SKM-1 treated with dmso at 0.1 percent for 144 hours (cell line): ENCODE data around the gene RIT2.

Source experiments
- DNase-seq: peaks from one replicate; lab custom pipeline; 2025; ENCODE audit not compliant: unreplicated experiment; lab: John Stamatoyannopoulos, UW

RIT2 gene

GRCh38 chr18:43017622-43018021 lies 97.9 kb downstream of the RIT2 start:
- no peak for DNase-seq

- DNase-seq: no peak
Measured at GRCh38 chr18:43013486-43013885, 102.0 kb downstream of the RIT2 start.

DNA sequence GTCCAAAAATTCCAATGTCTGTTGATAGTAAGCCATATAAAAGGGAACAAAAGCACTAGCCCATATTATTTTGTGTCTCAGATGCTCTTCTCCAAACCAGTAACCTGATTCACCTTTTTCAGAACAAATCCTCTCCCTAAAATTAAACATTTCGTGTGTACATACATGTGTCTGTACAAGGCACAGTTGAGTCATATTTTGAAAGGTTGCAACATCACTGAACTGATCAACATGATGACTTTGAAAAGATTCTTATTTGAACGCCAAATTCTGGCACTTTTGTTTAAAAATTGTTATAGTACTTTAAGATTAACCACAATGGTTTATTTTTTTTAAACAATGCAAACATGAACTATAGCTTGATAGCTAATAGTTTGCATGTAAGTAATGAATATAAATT lies 102.5 kb downstream of the RIT2 start:
- DNase-seq: no peak

DNA sequence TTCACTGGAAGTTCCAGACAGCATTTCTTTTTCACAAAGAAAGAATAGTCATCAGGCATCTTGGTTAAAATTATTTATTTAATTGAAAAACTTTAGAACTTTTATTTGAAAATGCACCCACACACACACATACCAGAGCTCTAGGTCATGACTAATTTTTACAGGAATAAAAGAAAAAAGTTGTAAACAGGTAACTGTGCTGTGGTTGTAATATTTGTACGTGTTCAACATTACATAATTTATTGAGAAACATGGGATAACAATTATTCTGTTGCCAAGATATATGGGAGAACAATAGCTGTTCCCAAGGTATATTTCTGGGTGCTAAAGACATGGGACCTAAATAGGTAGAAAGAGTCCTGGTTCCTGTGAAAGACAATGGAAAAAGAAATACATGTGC lies 104.9 kb downstream of the RIT2 start:
- no peak for DNase-seq

GRCh38 chr18:43009674-43010073 lies 105.8 kb downstream of the RIT2 start:
- no peak for DNase-seq

- no peak for DNase-seq
Measured at GRCh38 chr18:43007365-43007764, 108.1 kb downstream of the RIT2 start.

DNA sequence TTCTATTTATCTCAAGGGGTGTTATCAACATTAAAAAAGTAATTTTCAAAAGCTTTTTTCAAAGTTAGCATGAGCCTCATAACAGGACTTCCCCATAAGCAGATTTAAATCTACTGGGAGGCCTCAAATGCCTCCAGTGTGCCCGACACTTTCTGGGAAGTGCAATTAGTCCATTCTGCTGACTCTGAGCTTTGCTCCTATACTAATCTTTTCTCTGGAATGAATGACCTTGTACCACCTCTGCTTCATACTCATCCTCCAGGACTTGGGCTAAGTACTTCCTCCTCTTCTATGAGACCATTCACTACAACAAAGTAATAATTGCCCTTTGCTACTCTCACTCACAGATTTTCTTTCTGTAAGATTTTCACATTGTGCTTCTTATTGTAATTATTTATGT lies 111.1 kb downstream of the RIT2 start:
- DNase-seq: no peak

- no peak for DNase-seq
Measured at GRCh38 chr18:43001821-43002220, 113.7 kb downstream of the RIT2 start.

DNA sequence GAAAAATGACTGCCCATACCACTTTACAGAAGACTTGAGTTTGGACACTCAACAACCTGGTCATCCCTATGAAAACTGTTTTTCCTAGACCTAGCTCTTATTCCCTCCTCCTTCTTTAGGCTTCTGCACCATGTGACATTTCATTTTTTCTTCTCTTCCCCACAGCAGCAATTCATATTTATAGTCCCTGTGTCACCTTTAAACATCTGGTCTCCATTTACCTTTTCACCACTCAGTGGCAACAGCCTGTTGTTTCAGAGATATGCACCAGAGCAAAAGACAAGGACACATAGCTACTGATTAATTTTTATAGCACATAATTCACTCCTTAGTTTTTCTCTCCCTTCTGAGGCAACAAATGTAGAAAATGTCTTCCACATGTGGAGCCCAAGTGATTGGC lies 118.7 kb downstream of the RIT2 start:
- no peak for DNase-seq

DNA sequence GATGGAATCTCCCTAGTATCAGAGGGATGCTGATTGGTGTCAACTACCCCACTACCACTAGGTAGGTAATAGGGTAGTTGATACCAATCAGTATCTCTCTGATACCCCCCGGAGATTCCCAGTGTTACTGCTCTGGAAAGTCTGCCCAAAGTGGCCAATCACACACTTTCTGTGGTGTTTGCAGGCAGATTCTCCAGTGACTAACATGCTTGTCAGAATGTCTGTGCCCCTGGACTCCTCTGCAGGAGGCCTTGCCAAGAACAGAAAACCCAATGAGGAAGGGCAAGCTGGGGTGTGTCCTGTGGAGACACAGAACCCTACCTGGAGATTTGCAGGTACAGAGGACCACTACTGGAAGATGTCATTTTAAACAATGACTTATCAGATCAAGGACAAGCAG lies 135.1 kb downstream of the RIT2 start:
- no peak for DNase-seq

DNA sequence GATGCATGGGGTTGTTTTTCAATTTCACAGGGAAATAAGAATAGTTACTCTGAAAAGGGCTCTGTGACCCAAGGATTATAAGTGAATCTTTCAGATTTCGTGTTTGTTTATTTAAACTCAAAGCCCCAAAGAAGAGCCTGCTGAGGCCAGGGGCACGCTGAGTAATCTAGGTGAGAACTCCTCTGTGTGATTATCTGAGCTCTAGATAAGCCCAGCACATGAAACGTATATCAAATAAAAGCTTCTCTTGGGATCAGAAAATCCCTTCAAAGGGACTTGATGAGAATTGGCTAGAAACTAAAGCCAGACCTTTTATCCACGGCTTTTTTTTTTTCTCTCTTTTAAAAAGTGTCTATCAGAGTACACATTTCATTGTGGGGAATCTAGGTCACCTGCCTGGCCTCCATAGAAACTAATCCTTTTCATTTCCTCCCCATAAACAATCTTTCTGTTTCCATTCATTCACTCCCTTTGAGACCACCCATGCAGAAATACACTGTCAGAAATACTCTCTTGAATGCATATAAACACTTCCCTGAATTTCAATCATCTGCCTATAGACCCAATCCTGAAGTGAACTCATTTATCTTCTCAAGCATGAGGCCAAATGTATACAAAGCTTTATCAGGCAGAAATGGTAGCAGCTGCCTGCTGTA lies 137.4 kb downstream of the RIT2 start:
- no peak for DNase-seq

- DNase-seq: no peak
Measured at GRCh38 chr18:42976869-42977590, 138.5 kb downstream of the RIT2 start.

GRCh38 chr18:42969366-42969765 lies 146.1 kb downstream of the RIT2 start:
- no peak for DNase-seq

GRCh38 chr18:42961298-42961697 lies 154.2 kb downstream of the RIT2 start:
- no peak for DNase-seq

- DNase-seq: no peak
Measured at GRCh38 chr18:42959528-42959927, 156.0 kb downstream of the RIT2 start.

DNA sequence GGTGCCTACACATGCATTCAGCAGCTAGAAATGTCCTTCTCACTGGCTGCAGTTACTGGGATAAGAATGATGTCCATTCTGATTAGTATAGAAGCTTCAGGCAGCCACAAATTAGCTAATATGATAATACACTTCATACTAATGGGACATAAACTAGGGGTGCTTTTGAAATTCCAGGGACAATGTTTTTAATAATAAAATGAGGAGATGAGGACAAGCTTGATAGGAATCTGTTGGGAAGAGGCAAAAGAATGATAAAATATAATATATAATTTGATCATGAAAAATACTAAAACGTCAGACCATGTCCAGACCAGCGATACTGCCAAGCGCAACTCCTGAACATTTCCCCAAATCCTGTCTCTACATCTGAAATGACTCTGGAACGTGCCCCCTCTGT lies 157.1 kb downstream of the RIT2 start:
- no peak for DNase-seq

- no peak for DNase-seq
Measured at GRCh38 chr18:42956287-42956686, 159.2 kb downstream of the RIT2 start.

DNA sequence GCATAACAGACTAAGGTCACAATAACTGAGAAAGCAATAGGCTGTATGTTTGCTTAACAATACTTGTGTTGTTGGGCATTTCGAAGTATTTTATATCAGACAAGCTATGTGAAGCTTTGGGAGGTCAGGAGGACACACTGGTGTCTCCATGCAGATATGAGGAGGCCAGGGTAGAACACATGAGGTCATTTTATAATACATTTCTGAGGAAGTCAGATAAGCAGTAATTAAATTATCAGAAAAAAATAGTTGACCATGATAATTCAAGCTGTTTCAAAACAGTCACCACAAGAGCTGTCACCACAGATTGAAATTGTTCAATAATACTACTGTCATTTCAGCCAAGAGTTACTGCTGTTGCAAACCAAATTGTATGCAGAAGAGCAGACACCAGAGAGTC lies 160.6 kb downstream of the RIT2 start:
- DNase-seq: no peak

GRCh38 chr18:42953306-42953705 lies 162.2 kb downstream of the RIT2 start:
- DNase-seq: no peak

DNA sequence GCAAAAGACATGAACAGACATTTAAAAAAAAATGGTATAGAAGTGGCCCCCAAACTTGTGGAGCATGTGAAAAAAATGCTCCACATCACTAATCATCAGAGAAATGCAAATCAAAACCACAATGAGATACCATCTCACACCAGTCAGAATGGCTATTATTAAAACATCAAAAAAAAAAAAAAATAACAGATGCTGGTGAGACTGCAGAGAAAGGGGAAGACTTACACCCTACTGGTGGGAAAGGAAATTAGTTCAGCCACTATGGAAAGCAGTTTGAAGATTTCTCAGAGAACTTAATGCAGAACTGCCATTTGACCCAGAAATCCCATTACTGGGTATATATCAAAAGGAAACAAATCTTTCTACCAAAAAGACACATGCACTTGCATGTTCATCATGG lies 164.8 kb downstream of the RIT2 start:
- DNase-seq: no peak

GRCh38 chr18:42948831-42949230 lies 166.7 kb downstream of the RIT2 start:
- DNase-seq: no peak

- DNase-seq: no peak
Measured at GRCh38 chr18:42941860-42942259, 173.6 kb downstream of the RIT2 start.

GRCh38 chr18:42941021-42941420 lies 174.5 kb downstream of the RIT2 start:
- DNase-seq: no peak
